Measurements from ENCODE around the gene CLMN. TPM values are rescaled to one million over a fixed set of nuclear protein-coding genes. Genes with fewer than 3 reads are reported as not detected.

CLMN gene
- total and polyA plus RNA-seq, 8 donors, result 17.4 to 78.1 (median 59.8) TPM

GRCh38 chr14:95356245-95356869, 36.6 kb upstream of the CLMN start:
- no peak overlapping the region for H3K4me3 ChIP-seq
- H3K9me3 ChIP-seq, result no peaks in the 10 kb centered on the region
- H3K4me1 ChIP-seq, result no peaks in the 10 kb centered on the region
- ATAC-seq, result no peak
- no peak overlapping the region for H3K27ac ChIP-seq
- TF ChIP-seq CTCF (IDR thresholded peaks at IDR 0.05), result no peak
- intact Hi-C loops (cut with DNase I), result no loop called here
- H3K27me3 ChIP-seq, result no peaks in the 10 kb centered on the region
- whole genome bisulfite sequencing, 2 donors, result 83 to 84% methylated on average over 14 of the region's 14 CpGs
- no peaks in the 10 kb centered on the region for H3K36me3 ChIP-seq
- no peak for DNase-seq
- FAIRE-seq, result no peak

- WGBS, 2 donors, result 18 to 27% methylated on average over 3 of the region's 3 CpGs
- no peak for TF ChIP-seq CTCF (IDR thresholded peaks at IDR 0.05)
- Histone ChIP-seq H3K27ac (no peak overlapping the region), H3K4me1 (no peaks in the 10 kb centered on the region), H3K27me3 (no peaks in the 10 kb centered on the region), H3K4me3 (no peak overlapping the region), H3K9me3 (no peaks in the 10 kb centered on the region), H3K36me3 (no peaks in the 10 kb centered on the region)
- no peak for DNase-seq
- intact Hi-C loops (cut with DNase I), result no loop called here
- peak; percentile 48 to 76 (median 69) for ATAC-seq
- no peak for FAIRE-seq
These were observed 35.7 kb upstream of the CLMN start for GRCh38 chr14:95355422-95355821.

- ATAC-seq (no peak), DNase-seq (no peak), FAIRE-seq (no peak)
- H3K27me3 ChIP-seq, result no peaks in the 10 kb centered on the region
- intact Hi-C loops (cut with DNase I), result no loop called here
- H3K4me3 ChIP-seq, result no peak overlapping the region
- no peaks in the 10 kb centered on the region for H3K36me3 ChIP-seq
- no peak for TF ChIP-seq CTCF (IDR thresholded peaks at IDR 0.05)
- H3K9me3 ChIP-seq, result no peaks in the 10 kb centered on the region
- H3K4me1 ChIP-seq, result no peaks in the 10 kb centered on the region
- H3K27ac ChIP-seq, result no peak overlapping the region
These were observed 35.1 kb upstream of the CLMN start for GRCh38 chr14:95354834-95355233.

- H3K4me3 ChIP-seq, result no peak overlapping the region
- FAIRE-seq (no peak), ATAC-seq (no peak), DNase-seq (no peak)
- no peaks in the 10 kb centered on the region for H3K4me1 ChIP-seq
- no peak for TF ChIP-seq CTCF (IDR thresholded peaks at IDR 0.05)
- H3K27me3 ChIP-seq, result no peaks in the 10 kb centered on the region
- no peak overlapping the region for H3K27ac ChIP-seq
- 83 to 91% methylated on average over 9 of the region's 9 CpGs for WGBS, 2 donors
- H3K36me3 ChIP-seq, result no peaks in the 10 kb centered on the region
- intact Hi-C loops (cut with DNase I), result no loop called here
- H3K9me3 ChIP-seq, result no peaks in the 10 kb centered on the region
These were observed 34.0 kb upstream of the CLMN start for GRCh38 chr14:95353664-95354063.

GRCh38 chr14:95353007-95353406, 33.3 kb upstream of the CLMN start:
- DNase-seq (no peak), FAIRE-seq (peak; percentile 5), ATAC-seq (no peak)
- no peaks in the 10 kb centered on the region for H3K36me3 ChIP-seq
- H3K9me3 ChIP-seq, result no peaks in the 10 kb centered on the region
- 92 to 96% methylated on average over 1 of the region's 1 CpG for WGBS, 2 donors
- H3K4me3 ChIP-seq, result no peak overlapping the region
- intact Hi-C loops (cut with DNase I), result no loop called here
- no peak for TF ChIP-seq CTCF (IDR thresholded peaks at IDR 0.05)
- H3K4me1 ChIP-seq, result no peaks in the 10 kb centered on the region
- H3K27ac ChIP-seq, result no peak overlapping the region
- H3K27me3 ChIP-seq, result no peaks in the 10 kb centered on the region
